GM12878 (cell line): ENCODE measurements around the gene PSMB3. TPM values are rescaled to one million over a fixed set of nuclear protein-coding genes. Genes with fewer than 3 reads are reported as not detected.

Experiments
- BRCA1 ChIP-seq: IDR thresholded peaks from 2 replicates; pipeline ENCODE4 v1.6.1; 2011; ENCODE audit warnings: low read depth, low read length, improper control_type of control experiment
- CHD1 ChIP-seq: IDR thresholded peaks from 2 replicates; pipeline ENCODE4 v1.6.1; 2012; ENCODE audit warnings: low read depth, low read length, improper control_type of control experiment
- ESRRA ChIP-seq: IDR thresholded peaks from 2 replicates; pipeline ENCODE4 v1.6.1; 2012; ENCODE audit warnings: mild to moderate bottlenecking, low read length, improper control_type of control experiment
- ETV6 ChIP-seq, 2 experiments: fragments of 450-650 bp in 1 of 2; IDR thresholded peaks in 1 of 2; conservative IDR thresholded peaks in 1 of 2; 2 replicates each; pipeline ENCODE4 v1.6.1; 2014; ENCODE audit warnings: antibody characterized with exemption in 1 of 2, borderline replicate concordance in 1 of 2, low read depth in 1 of 2, mild to moderate bottlenecking in 1 of 2, moderate library complexity in 1 of 2
- FOS ChIP-seq: IDR thresholded peaks from 3 replicates; pipeline ENCODE4 v1.6.1; 2011; ENCODE audit warnings: borderline replicate concordance; ENCODE audit not compliant: insufficient read length; ENCODE audit errors: extremely low read depth
- GATAD2B ChIP-seq: fragments of 450-650 bp; conservative IDR thresholded peaks from 2 replicates; pipeline ENCODE4 v1.6.1; 2017; ENCODE audit warnings: low read depth, mild to moderate bottlenecking, moderate library complexity
- HDGF ChIP-seq: fragments of 450-650 bp; IDR thresholded peaks from 2 replicates; pipeline ENCODE4 v1.6.1; 2016; ENCODE audit warnings: antibody characterized with exemption
- KDM1A ChIP-seq: fragments of 200-600 bp; sonication (generic); IDR thresholded peaks from 2 replicates; pipeline ENCODE4 v1.6.1; 2016; ENCODE audit warnings: borderline replicate concordance
- NBN ChIP-seq: fragments of 450-650 bp; IDR thresholded peaks from 2 replicates; pipeline ENCODE4 v1.6.1; 2016
- PML ChIP-seq: IDR thresholded peaks from 2 replicates; pipeline ENCODE4 v1.6.1; 2012; ENCODE audit warnings: low read length, inconsistent platforms
- POLR2AphosphoS2 ChIP-seq: IDR thresholded peaks from 2 replicates; pipeline ENCODE4 v1.6.1; 2011; ENCODE audit warnings: low read depth, mild to moderate bottlenecking, low read length, improper control_type of control experiment, moderate library complexity
- TARDBP ChIP-seq: IDR thresholded peaks from 2 replicates; pipeline ENCODE4 v1.6.1; 2016; ENCODE audit warnings: borderline replicate concordance
- TCF3 ChIP-seq: IDR thresholded peaks from 2 replicates; pipeline ENCODE4 v1.6.1; 2012; ENCODE audit warnings: low read depth, mild to moderate bottlenecking, low read length, borderline replicate concordance; ENCODE audit not compliant: insufficient read depth
- TCF7 ChIP-seq: IDR thresholded peaks from 2 replicates; pipeline ENCODE4 v1.6.1; 2014; ENCODE audit warnings: antibody characterized with exemption, borderline replicate concordance
- polyA plus RNA-seq, 11 experiments: library from polyadenylated mRNA; depleted of rRNA in 4 of 11; unstranded in 6 of 11; stranded (reverse) in 5 of 11; fragments of >200 nt; fragmentation: Nextera tagmentation in 4 of 11; fragmentation: Illumina TruSeq in 1 of 11; extraction: Ambion mirVana in 4 of 11; extraction: Trizol in 1 of 11; gene quantifications; 1 replicate in 1 of 11; 2 replicates in 10 of 11; pipeline versions ENCODE4 v1.2.1 to v1.2.3, GENCODE V29; 2011 to 2016; ENCODE audit warnings: inconsistent platforms in 2 of 11, missing spikeins in 2 of 11, low read depth in 1 of 11
- total RNA-seq, 4 experiments: library from RNA; depleted of rRNA in 3 of 4; stranded (reverse); fragments of >200 nt in 3 of 4; fragmentation: Illumina TruSeq in 1 of 4; extraction: Trizol in 1 of 4; gene quantifications; 2 replicates each; pipeline versions ENCODE4 v1.2.1 to v1.2.3, GENCODE V29; 2013 to 2021
- TF ChIP-seq, protein P1 (sequence below): fragments of 450-650 bp; IDR thresholded peaks from 2 replicates; pipeline ENCODE4 v1.6.1; 2017; ENCODE audit warnings: antibody characterized with exemption, mild to moderate bottlenecking, moderate library complexity
- TF ChIP-seq, protein P2 (sequence below): fragments of 450-650 bp; IDR thresholded peaks from 2 replicates; pipeline ENCODE4 v1.6.1; 2017; ENCODE audit warnings: mild to moderate bottlenecking, low read depth, inconsistent platforms; ENCODE audit not compliant: poor library complexity, severe bottlenecking
- TF ChIP-seq, protein P3 (sequence below): fragments of 450-650 bp; IDR thresholded peaks from 2 replicates; pipeline ENCODE4 v1.6.1; 2017; ENCODE audit warnings: mild to moderate bottlenecking, moderate library complexity
- TF ChIP-seq, protein P4 (sequence below): fragments of 450-650 bp; IDR thresholded peaks from 2 replicates; pipeline ENCODE4 v1.6.1; 2018; ENCODE audit warnings: mild to moderate bottlenecking, low read depth, moderate library complexity; ENCODE audit not compliant: partially characterized antibody

Gene PSMB3
- total and polyA plus RNA-seq, 10 of the 15 experiments (the other 5 are each of a cell fraction or from before 2014, with no cell fraction given), result 300 to 2,130 (median 490) TPM

DNA sequence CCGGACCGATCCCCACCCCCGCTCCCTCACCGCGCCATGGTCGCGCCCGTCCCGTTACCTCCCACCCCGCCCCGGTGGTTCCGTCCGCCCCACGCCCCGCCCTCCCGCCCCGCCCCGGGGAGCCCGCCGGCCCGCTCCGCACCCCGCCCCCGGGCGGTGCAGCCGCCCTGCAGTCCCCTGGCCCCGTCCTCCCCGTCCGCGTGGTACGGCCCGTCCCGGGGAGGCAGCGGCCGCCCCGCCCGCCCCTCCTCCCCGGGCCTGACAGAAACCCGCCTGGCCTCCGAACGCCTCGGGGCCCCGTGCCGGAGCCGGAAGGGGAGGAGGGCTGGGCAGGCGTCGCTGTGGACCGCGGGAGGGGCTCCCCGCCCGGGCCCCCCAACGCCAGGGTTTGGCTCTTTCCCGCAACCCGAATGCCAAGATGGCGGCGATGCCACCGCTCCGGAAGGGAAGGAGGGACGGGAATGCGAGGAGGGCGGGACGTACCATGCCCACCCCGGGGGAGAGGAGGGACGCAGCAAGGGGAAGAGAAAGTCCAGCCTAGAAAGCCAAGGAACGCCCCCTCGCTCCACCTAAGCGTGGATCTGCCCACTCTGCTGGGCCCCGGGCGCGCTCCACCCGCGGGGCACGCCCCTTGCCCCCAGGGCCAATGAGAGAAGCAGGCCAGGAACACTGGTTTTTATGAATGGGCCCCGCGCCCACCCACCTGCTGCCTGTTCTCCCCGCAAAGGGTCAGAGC, 47.1 kb downstream of the PSMB3 start, which contains the start of gene PIP4K2B (continued):
- TF ChIP-seq, protein P1, sequence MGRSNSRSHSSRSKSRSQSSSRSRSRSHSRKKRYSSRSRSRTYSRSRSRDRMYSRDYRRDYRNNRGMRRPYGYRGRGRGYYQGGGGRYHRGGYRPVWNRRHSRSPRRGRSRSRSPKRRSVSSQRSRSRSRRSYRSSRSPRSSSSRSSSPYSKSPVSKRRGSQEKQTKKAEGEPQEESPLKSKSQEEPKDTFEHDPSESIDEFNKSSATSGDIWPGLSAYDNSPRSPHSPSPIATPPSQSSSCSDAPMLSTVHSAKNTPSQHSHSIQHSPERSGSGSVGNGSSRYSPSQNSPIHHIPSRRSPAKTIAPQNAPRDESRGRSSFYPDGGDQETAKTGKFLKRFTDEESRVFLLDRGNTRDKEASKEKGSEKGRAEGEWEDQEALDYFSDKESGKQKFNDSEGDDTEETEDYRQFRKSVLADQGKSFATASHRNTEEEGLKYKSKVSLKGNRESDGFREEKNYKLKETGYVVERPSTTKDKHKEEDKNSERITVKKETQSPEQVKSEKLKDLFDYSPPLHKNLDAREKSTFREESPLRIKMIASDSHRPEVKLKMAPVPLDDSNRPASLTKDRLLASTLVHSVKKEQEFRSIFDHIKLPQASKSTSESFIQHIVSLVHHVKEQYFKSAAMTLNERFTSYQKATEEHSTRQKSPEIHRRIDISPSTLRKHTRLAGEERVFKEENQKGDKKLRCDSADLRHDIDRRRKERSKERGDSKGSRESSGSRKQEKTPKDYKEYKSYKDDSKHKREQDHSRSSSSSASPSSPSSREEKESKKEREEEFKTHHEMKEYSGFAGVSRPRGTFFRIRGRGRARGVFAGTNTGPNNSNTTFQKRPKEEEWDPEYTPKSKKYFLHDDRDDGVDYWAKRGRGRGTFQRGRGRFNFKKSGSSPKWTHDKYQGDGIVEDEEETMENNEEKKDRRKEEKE, result peak; percentile 85
- TF ChIP-seq PML (peak; percentile 78), FOS (no peak), POLR2AphosphoS2 (peak; percentile 92), CHD1 (peak; percentile 97), NBN (peak; percentile 82), GATAD2B (peak; percentile 46), ESRRA (no peak), BRCA1 (no peak), TARDBP (peak; percentile 23; the same call in 1 of the 2 replicates), TCF3 (no peak), TCF7 (no peak), KDM1A (no peak), ETV6 (conservative IDR thresholded peaks at IDR 0.05 in 1 of 2, IDR thresholded peaks at IDR 0.05 in 1 of 2; ENCODE audit: borderline replicate concordance in 1 of 2, low read depth in 1 of 2) (no peak), HDGF (peak; percentile 96)
- TF ChIP-seq, protein P2, sequence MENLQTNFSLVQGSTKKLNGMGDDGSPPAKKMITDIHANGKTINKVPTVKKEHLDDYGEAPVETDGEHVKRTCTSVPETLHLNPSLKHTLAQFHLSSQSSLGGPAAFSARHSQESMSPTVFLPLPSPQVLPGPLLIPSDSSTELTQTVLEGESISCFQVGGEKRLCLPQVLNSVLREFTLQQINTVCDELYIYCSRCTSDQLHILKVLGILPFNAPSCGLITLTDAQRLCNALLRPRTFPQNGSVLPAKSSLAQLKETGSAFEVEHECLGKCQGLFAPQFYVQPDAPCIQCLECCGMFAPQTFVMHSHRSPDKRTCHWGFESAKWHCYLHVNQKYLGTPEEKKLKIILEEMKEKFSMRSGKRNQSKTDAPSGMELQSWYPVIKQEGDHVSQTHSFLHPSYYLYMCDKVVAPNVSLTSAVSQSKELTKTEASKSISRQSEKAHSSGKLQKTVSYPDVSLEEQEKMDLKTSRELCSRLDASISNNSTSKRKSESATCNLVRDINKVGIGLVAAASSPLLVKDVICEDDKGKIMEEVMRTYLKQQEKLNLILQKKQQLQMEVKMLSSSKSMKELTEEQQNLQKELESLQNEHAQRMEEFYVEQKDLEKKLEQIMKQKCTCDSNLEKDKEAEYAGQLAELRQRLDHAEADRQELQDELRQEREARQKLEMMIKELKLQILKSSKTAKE, result no peak
- TF ChIP-seq, protein P3, sequence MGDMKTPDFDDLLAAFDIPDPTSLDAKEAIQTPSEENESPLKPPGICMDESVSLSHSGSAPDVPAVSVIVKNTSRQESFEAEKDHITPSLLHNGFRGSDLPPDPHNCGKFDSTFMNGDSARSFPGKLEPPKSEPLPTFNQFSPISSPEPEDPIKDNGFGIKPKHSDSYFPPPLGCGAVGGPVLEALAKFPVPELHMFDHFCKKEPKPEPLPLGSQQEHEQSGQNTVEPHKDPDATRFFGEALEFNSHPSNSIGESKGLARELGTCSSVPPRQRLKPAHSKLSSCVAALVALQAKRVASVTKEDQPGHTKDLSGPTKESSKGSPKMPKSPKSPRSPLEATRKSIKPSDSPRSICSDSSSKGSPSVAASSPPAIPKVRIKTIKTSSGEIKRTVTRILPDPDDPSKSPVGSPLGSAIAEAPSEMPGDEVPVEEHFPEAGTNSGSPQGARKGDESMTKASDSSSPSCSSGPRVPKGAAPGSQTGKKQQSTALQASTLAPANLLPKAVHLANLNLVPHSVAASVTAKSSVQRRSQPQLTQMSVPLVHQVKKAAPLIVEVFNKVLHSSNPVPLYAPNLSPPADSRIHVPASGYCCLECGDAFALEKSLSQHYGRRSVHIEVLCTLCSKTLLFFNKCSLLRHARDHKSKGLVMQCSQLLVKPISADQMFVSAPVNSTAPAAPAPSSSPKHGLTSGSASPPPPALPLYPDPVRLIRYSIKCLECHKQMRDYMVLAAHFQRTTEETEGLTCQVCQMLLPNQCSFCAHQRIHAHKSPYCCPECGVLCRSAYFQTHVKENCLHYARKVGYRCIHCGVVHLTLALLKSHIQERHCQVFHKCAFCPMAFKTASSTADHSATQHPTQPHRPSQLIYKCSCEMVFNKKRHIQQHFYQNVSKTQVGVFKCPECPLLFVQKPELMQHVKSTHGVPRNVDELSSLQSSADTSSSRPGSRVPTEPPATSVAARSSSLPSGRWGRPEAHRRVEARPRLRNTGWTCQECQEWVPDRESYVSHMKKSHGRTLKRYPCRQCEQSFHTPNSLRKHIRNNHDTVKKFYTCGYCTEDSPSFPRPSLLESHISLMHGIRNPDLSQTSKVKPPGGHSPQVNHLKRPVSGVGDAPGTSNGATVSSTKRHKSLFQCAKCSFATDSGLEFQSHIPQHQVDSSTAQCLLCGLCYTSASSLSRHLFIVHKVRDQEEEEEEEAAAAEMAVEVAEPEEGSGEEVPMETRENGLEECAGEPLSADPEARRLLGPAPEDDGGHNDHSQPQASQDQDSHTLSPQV, result peak; percentile 57; the same call in 1 of the 2 replicates
- TF ChIP-seq, protein P4, sequence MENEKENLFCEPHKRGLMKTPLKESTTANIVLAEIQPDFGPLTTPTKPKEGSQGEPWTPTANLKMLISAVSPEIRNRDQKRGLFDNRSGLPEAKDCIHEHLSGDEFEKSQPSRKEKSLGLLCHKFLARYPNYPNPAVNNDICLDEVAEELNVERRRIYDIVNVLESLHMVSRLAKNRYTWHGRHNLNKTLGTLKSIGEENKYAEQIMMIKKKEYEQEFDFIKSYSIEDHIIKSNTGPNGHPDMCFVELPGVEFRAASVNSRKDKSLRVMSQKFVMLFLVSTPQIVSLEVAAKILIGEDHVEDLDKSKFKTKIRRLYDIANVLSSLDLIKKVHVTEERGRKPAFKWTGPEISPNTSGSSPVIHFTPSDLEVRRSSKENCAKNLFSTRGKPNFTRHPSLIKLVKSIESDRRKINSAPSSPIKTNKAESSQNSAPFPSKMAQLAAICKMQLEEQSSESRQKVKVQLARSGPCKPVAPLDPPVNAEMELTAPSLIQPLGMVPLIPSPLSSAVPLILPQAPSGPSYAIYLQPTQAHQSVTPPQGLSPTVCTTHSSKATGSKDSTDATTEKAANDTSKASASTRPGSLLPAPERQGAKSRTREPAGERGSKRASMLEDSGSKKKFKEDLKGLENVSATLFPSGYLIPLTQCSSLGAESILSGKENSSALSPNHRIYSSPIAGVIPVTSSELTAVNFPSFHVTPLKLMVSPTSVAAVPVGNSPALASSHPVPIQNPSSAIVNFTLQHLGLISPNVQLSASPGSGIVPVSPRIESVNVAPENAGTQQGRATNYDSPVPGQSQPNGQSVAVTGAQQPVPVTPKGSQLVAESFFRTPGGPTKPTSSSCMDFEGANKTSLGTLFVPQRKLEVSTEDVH, result no peak
